Fibroblast of pulmonary artery (primary cell): ENCODE results near the gene CSNK1G1.

ENCODE experiments used
- DNase-seq: peaks from one replicate; pipeline ENCODE4 v3.0.0-alpha.2; 2010; ENCODE audit warnings: low read depth
- H3K4me3 ChIP-seq: replicated peaks from 2 replicates; pipeline ENCODE4 v1.5.1; 2011; ENCODE audit warnings: low read depth, mild to moderate bottlenecking, control low read depth, low read length, moderate library complexity
- TF ChIP-seq, protein P1 (sequence below): IDR thresholded peaks from 2 replicates; pipeline ENCODE4 v1.5.1; 2011; ENCODE audit warnings: mild to moderate bottlenecking, control low read depth, low read length, inconsistent platforms; ENCODE audit errors: missing control alignments

CSNK1G1 gene

DNA sequence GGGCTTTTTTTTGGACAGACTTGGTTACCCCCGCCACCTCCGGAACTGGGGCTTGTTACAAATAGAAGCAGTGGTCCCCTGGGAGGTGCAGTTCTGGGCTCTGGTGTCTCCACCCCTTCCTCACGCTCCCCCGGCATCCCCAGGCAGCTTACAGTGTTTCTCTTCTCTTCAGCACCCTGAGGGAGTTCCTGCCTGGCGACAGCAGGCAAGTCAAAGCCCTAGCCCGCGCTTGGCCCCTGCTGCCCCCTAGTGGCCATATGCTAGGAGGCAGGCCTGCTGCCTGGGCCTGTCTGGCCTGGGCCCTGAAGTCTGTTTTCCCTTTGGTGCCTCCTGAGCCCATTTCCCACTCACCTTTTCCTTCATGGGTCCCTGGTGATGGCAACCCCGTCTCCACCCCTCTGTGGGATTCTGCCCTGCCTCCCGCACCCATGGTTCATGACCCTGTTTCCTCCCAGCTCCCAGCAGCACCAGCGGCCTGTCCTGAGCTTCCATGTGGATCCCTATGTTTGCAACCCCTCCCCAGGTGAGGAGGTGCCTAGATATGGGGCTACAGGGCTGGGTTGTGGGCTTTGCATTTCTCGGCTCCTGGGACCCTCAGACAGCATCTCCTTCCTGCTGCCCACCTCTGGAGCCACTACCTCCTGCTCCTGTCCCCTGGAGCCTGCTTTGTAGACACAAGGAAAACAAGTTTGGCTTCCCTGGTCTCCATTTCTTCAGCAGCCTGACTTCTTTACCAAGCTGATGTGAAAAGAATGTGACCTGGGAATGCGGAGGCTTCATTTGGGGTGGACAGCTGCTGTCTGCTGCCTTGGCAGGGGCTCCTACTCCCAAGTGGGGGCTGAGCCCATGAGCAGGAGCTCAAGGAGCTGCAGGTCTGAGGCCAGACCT lies 202.2 kb downstream of the CSNK1G1 start:
- peak; percentile 87 for DNase-seq
- no peak overlapping the region for H3K4me3 ChIP-seq
- TF ChIP-seq, protein P1, sequence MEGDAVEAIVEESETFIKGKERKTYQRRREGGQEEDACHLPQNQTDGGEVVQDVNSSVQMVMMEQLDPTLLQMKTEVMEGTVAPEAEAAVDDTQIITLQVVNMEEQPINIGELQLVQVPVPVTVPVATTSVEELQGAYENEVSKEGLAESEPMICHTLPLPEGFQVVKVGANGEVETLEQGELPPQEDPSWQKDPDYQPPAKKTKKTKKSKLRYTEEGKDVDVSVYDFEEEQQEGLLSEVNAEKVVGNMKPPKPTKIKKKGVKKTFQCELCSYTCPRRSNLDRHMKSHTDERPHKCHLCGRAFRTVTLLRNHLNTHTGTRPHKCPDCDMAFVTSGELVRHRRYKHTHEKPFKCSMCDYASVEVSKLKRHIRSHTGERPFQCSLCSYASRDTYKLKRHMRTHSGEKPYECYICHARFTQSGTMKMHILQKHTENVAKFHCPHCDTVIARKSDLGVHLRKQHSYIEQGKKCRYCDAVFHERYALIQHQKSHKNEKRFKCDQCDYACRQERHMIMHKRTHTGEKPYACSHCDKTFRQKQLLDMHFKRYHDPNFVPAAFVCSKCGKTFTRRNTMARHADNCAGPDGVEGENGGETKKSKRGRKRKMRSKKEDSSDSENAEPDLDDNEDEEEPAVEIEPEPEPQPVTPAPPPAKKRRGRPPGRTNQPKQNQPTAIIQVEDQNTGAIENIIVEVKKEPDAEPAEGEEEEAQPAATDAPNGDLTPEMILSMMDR = peak; percentile 98

DNA sequence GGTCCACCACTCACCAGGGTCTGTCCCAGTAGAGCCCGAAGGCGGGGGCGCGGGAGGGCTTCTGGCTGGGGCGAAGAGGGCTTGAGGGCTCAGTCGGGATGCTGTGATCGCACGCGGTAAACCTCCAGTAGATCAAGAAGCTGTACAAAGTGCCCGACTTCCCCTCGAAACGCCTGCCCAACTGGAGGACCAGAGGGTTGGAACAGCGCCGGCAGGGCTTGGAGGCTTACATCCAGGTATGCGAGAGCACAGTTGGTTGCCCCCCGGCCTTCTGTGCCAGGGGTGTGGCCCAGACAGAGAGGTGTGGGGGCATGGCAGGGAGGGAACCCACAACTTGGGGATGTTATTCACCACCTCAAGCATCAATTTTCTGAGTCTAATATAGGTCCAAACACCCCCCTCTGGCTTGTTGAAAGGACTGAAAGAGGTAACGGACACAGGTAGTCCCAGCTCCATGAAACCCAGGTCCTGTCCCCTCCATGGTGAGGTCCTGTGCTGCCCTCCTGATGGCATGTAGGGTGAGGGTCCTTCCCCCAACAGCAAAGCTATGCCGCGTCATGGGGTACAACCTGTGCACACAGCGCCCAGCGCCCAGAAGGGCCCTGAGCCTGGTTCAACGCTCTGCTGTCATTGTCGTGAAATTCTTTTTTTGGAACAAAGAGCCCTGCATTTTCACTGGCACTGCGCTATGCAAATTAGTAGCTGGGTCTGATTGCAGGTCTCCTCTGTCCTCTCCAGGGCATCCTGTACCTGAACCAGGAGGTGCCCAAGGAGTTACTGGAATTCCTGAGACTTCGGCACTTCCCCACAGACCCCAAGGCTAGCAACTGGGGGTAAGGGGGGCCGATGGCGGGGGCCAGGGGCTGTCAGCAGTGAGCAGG lies 203.2 kb downstream of the CSNK1G1 start:
- TF ChIP-seq, protein P1 = no peak
- H3K4me3 ChIP-seq = no peak overlapping the region
- DNase-seq = no peak

DNA sequence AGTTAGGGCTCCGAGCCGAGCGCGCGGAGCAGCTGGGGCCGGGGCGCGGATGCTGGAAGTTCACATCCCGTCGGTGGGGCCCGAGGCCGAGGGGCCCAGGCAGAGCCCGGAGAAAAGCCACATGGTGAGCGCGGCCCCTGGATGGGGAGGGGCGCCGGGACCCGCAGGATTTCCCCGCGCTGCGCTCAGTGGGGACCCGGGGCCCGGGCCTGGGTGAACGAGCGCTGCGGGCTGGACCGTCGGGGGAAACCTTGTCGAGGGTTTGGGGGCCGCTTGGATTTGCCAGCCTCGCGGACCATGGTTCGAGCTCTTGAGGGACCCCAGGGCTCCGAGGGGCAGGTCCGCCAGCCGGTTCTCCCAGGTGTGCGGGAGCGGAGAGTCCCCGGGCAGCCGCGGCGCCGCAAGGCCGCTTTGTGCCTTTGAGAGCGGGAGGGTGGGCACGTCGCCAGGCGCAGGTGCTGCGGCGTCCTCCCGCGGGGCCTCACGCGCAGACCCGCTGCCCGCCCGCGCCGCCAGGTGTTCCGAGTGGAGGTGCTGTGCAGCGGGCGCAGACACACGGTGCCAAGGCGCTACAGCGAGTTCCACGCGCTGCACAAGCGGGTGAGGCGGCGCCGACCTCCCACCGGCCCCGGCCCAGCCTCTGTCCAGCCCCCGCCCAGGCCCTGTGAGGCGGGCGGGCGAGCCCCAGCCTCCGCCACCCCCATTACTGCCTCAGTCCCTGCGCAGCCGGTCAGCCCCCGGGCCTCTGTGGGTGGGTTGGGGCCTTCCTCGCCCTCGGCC lies 204.1 kb downstream of the CSNK1G1 start, which contains the start of gene SNX22:
Gene SNX22, plus strand, starts transcription at position 5 of the 780 bp plus-strand sequence. Its CDS starts 45 bp downstream, at position 50.
- TF ChIP-seq, protein P1 = no peak
- peak within 1 kb of the TSS; percentile 52 for H3K4me3 ChIP-seq
- no peak for DNase-seq

DNA sequence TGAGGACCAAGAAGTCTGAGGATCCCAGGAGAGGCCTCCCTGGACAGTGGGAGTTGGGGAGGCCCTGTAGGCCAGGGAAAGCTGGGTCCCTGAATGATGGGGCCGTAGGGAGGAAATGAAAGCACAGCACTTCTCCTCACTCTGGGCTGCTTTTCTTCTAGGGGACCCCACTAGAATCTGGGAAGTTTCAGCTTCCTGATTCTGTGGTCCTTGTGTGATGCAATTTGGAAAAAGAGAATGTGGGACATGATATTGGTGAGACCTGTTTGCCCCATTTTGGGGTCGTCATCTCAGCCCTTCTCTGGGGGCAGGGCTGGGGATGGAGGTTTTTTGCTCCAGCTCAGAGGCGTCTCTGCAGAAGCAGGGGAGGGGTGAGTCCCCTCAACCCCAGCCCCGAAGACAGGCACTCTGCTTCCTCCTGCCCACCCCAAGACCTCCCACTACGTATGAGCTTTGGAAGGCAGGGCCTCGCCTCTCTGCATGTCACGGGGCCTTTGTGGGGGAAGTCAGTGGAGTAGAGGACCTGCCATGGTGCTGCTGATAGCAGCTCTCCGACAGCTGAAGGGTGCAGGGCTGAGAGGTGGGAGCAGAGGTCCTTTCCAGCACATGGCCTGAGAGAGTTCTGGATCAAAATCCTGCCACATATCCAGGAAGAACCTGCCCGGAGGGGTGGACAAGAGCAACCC lies 205.9 kb downstream of the CSNK1G1 start:
- DNase-seq = no peak
- TF ChIP-seq, protein P1 = no peak
- H3K4me3 ChIP-seq = no peak overlapping the region

DNA sequence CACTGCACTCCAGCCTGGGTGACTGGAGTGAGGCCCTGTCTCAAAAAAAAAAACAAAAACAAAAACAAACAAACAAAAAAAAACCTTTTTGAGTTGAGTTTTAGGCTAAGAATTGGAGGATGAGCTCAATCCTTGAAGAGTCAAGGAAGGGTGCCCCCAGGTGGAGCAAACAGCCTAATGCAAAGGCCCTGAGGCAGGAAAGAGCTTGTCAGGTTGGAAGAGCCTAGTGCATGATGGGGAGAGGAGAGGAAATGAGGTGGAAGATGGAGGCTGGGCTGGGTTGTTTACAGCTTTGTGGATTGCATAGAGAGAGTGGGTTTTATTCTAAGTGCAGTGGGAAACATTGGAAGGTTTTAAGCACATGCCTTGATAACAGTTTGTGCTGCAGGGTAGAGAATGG lies 206.5 kb downstream of the CSNK1G1 start:
- TF ChIP-seq, protein P1 = peak; percentile 12
- no peak overlapping the region for H3K4me3 ChIP-seq
- no peak for DNase-seq

DNA sequence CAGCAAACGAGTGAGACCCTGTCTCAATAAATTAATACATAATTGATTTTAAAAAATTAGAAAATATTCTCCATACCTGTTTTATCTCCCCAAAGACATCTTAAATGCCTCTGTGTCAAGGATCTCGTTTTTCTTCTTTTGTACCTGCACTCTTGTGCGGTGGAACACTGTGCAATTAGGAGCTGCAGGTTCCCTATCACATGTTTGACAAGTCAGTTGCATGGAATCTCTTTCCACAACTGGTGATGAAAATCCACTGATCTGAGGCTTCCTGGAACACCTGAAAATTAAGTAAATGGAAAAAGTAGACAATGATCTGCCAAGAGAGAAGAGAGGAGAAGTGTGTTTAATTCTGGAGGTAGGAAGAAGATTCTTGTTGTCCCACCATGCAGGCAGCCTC lies 207.4 kb downstream of the CSNK1G1 start:
- TF ChIP-seq, protein P1 = no peak
- no peak for DNase-seq
- H3K4me3 ChIP-seq = no peak overlapping the region
